HepG2 (cell line): ENCODE measurements around the gene CALML6. TPM values are rescaled to one million over a fixed set of nuclear protein-coding genes. Genes with fewer than 3 reads are reported as not detected.

ENCODE experiments used
- BCL3 ChIP-seq: sonication (generic); formaldehyde crosslinking; IDR thresholded peaks from 2 replicates; pipeline ENCODE4 v1.5.1; 2020; ENCODE audit warnings: mild to moderate bottlenecking, missing genetic modification reagents, moderate library complexity
- DPF2 ChIP-seq: sonication (generic); formaldehyde crosslinking; IDR thresholded peaks from 2 replicates; pipeline ENCODE4 v1.4.0; 2020; ENCODE audit warnings: mild to moderate bottlenecking, low read depth, missing genetic modification reagents, borderline replicate concordance
- E2F1 ChIP-seq: sonication (generic); formaldehyde crosslinking; IDR thresholded peaks from 2 replicates; pipeline ENCODE4 v1.5.0; 2020; ENCODE audit warnings: missing genetic modification reagents
- EHMT2 ChIP-seq: fragments of 200-600 bp; sonication (generic); IDR thresholded peaks from 2 replicates; pipeline ENCODE4 v1.7.0; 2017; ENCODE audit warnings: antibody characterized with exemption, low read depth, low read length, borderline replicate concordance
- FOXP4 ChIP-seq: sonication (generic); formaldehyde crosslinking; IDR thresholded peaks from 2 replicates; pipeline ENCODE4 v1.4.0; 2020; ENCODE audit warnings: missing genetic modification reagents
- HMGA1 ChIP-seq: sonication (generic); formaldehyde crosslinking; conservative IDR thresholded peaks from 2 replicates; pipeline ENCODE4 v1.4.0; 2020; ENCODE audit warnings: missing genetic modification reagents
- PLSCR1 ChIP-seq: sonication (generic); formaldehyde crosslinking; IDR thresholded peaks from 2 replicates; pipeline ENCODE4 v1.5.0; 2020; ENCODE audit warnings: missing genetic modification reagents, mild to moderate bottlenecking, borderline replicate concordance
- SALL1 ChIP-seq: sonication (generic); formaldehyde crosslinking; IDR thresholded peaks from 2 replicates; pipeline ENCODE4 v1.8.0; 2022; ENCODE audit warnings: mild to moderate bottlenecking, missing genetic modification reagents
- THRA ChIP-seq: sonication (generic); formaldehyde crosslinking; IDR thresholded peaks from 2 replicates; pipeline ENCODE4 v1.4.0; 2020; ENCODE audit warnings: missing genetic modification reagents, borderline replicate concordance
- ZBTB1 ChIP-seq: sonication (generic); formaldehyde crosslinking; IDR thresholded peaks from 2 replicates; pipeline ENCODE4 v1.4.0; 2020; ENCODE audit warnings: missing genetic modification reagents, borderline replicate concordance
- ZBTB14 ChIP-seq: sonication (generic); formaldehyde crosslinking; IDR thresholded peaks from 2 replicates; pipeline ENCODE4 v1.4.0; 2020; ENCODE audit warnings: missing genetic modification reagents
- ZGPAT ChIP-seq: IDR thresholded peaks from 2 replicates; pipeline ENCODE4 v1.6.1; 2016; ENCODE audit warnings: mild to moderate bottlenecking
- ZNF446 ChIP-seq: sonication (generic); formaldehyde crosslinking; IDR thresholded peaks from 2 replicates; pipeline ENCODE4 v1.5.0; 2020; ENCODE audit warnings: mild to moderate bottlenecking, missing genetic modification reagents
- ZNF503 ChIP-seq: sonication (generic); formaldehyde crosslinking; IDR thresholded peaks from 2 replicates; pipeline ENCODE4 v1.4.0; 2020; ENCODE audit warnings: missing genetic modification reagents
- ZNF556 ChIP-seq: sonication (generic); formaldehyde crosslinking; IDR thresholded peaks from 2 replicates; pipeline ENCODE4 v1.4.0; 2020; ENCODE audit warnings: mild to moderate bottlenecking, missing genetic modification reagents, borderline replicate concordance
- polyA plus RNA-seq, 8 experiments: library from polyadenylated mRNA; depleted of rRNA in 3 of 8; stranded (reverse) in 7 of 8; unstranded in 1 of 8; fragments of >200 nt; fragmentation: Illumina TruSeq in 4 of 8; extraction: Trizol in 4 of 8; gene quantifications; 2 replicates each; pipeline versions ENCODE4 v1.2.1 to v1.2.3, GENCODE V29; 2011 to 2016; ENCODE audit warnings: low read depth in 4 of 8, missing spikeins in 1 of 8, mixed read lengths in 1 of 8; ENCODE audit not compliant: insufficient read depth in 1 of 8
- total RNA-seq, 5 experiments: library from RNA; depleted of rRNA; stranded (reverse); fragments of >200 nt; fragmentation: Illumina TruSeq; extraction: Trizol; gene quantifications; 2 replicates each; pipeline ENCODE4 v1.2.3, GENCODE V29; 2016; ENCODE audit warnings: low read depth in 1 of 5

The CALML6 gene
- total and polyA plus RNA-seq, 2 of the 13 experiments (the other 11 are each of a cell fraction or from before 2014, with no cell fraction given), result 0.11 to 0.12 TPM

- TF ChIP-seq ZNF503 (CRISPR knock-in tag) (no peak), FOXP4 (CRISPR knock-in tag) (peak; percentile 38; the same call in 1 of the 2 replicates), PLSCR1 (CRISPR knock-in tag) (no peak), BCL3 (no peak; the same call in 1 of the 2 replicates), E2F1 (CRISPR knock-in tag) (0 out of 2 replicates have a peak, but pooled peaks have one; percentile 11), EHMT2 (no peak), ZBTB14 (CRISPR knock-in tag) (no peak), DPF2 (CRISPR knock-in tag) (no peak), ZBTB1 (no peak), ZNF446 (CRISPR knock-in tag) (no peak), HMGA1 (CRISPR knock-in tag) (no peak), ZGPAT (peak; percentile 17; the same call in 1 of the 2 replicates), ZNF556 (CRISPR knock-in tag) (no peak), THRA (CRISPR knock-in tag) (0 out of 2 replicates have a peak, but pooled peaks have one; percentile 24), SALL1 (CRISPR knock-in tag) (peak; percentile 74)
Measured at GRCh38 chr1:1919304-1920056, 4.4 kb downstream of the CALML6 start (continued).
